Right cardiac atrium (tissue), 5 donors: ENCODE measurements around the gene NHERF2. TPM values are rescaled to one million over a fixed set of nuclear protein-coding genes. Genes with fewer than 3 reads are reported as not detected.
"Not testable (repeated sequence)": the region's sequence is repeated elsewhere in the genome, so short reads cannot be mapped to it uniquely, and the experiment has no call there.

Source experiments
- ATAC-seq, 2 donors: fragments of 200-7000 bp; cut with Tn5 transposase; one replicate each; pipeline versions ENCODE4 v1.8.0 to v1.9.1; 2020; ENCODE audit warnings: moderate library complexity in 2 of 2, mild to moderate bottlenecking in 1 of 2
- DNase-seq, 3 donors: peaks; one replicate each; pipeline ENCODE4 v3.0.0-alpha.2; 2020
- H3K27ac ChIP-seq: one replicate; pipeline ENCODE4 v1.5.1; 2013; ENCODE audit warnings: mild to moderate bottlenecking, low read length, control low read depth, moderate library complexity
- H3K27me3 ChIP-seq: one replicate; pipeline ENCODE4 v1.6.1; 2013; ENCODE audit not compliant: control insufficient read depth, insufficient read depth
- H3K4me1 ChIP-seq: one replicate; pipeline ENCODE4 v1.6.1; 2013; ENCODE audit warnings: low read length; ENCODE audit not compliant: control insufficient read depth, insufficient read depth
- H3K4me3 ChIP-seq: one replicate; pipeline ENCODE4 v1.5.1; 2013; ENCODE audit warnings: low read length, control low read depth
- H3K9me3 ChIP-seq: one replicate; pipeline ENCODE4 v1.6.1; 2013; ENCODE audit warnings: low read length; ENCODE audit not compliant: control insufficient read depth
- WGBS: extraction: QIAGEN DNeasy Blood & Tissue Kit; methylation state at CpG from one replicate; pipeline ENCODE4 v1.1.7; 2013; 5-methylcytosine and 5-hydroxymethylcytosine counted together
- intact Hi-C, 4 donors: fragments of 100-400 bp; cut with DNase I; formaldehyde crosslinking; loops; one replicate each; pipeline versions ENCODE4 v1.11.0 to v1.14.0; 2022 to 2023
- polyA plus RNA-seq: library from polyadenylated mRNA; stranded (reverse); fragments of 200-250 nt; gene quantifications from one replicate; pipeline ENCODE4 v1.2.3, GENCODE V29; 2013
- total RNA-seq, 4 donors: library from RNA; stranded (reverse); fragmentation: NEBNext Ultra II Directional; extraction: Animal tissue kit (Norgen Biotek cat#: 25700); gene quantifications; one replicate each; pipeline ENCODE4 v1.2.1, GENCODE V29; 2021
- donor health status: healthy with polysubstance abuse.
- donor health status: DM: no; HTN: yes; CAD: no.
- donor health status: DM: no; HTN: no; CAD: no.
- donor health status: DM: no; HTN: yes; CAD: no; lungs with severe emphysema.
- donor health status: DM: yes; HTN: yes; CAD: no.

Gene NHERF2
- total and polyA plus RNA-seq, 5 donors = 131 to 257 (median 177) TPM

GRCh38 chr16:2029350-2029749 lies 2.6 kb downstream of the NHERF2 start:
- peak in 1 of 3 donors; percentile 74 for DNase-seq
- intact Hi-C loops = loop anchor here in 1 of 4 donors (10.0 kb wide), 1 partner anchor 115 kb away; the partner anchor contains the start of gene RAB26

GRCh38 chr16:2030036-2030435 lies 3.3 kb downstream of the NHERF2 start:
- DNase-seq = no peak
- Histone ChIP-seq H3K9me3 (no peaks in the 10 kb centered on the region), H3K27me3 (no peaks in the 10 kb centered on the region), H3K4me3 (peak overlapping the region; percentile 94), H3K4me1 (peaks cover 2% of the 10 kb centered on the region), H3K27ac (peak overlapping the region; percentile 40)
- 74% methylated on average over 11 of the region's 11 CpGs for WGBS
- intact Hi-C loops = no loop called here
- no peak for ATAC-seq

More at GRCh38 chr16:2029350-2029749, 2.6 kb downstream of the NHERF2 start:
- H3K4me3 ChIP-seq = peak overlapping the region; percentile 94
- H3K9me3 ChIP-seq = no peaks in the 10 kb centered on the region
- ATAC-seq = no peak
- no peak overlapping the region for H3K27ac ChIP-seq
- WGBS = 64% methylated on average over 22 of the region's 22 CpGs
- peaks cover 2% of the 10 kb centered on the region for H3K4me1 ChIP-seq
- H3K27me3 ChIP-seq = no peaks in the 10 kb centered on the region

- intact Hi-C loops = no loop called here
- Histone ChIP-seq H3K27ac (peak overlapping the region; percentile 55), H3K9me3 (no peaks in the 10 kb centered on the region), H3K4me3 (no peak overlapping the region), H3K4me1 (peaks cover 2% of the 10 kb centered on the region), H3K27me3 (no peaks in the 10 kb centered on the region)
- DNase-seq (peak; percentile 81 to 87 (median 86)), ATAC-seq (peak; percentile 34 to 58)
- 61% methylated on average over 11 of the region's 11 CpGs for WGBS
Observed at GRCh38 chr16:2031081-2031577, 4.4 kb downstream of the NHERF2 start.

- 47% methylated on average over 15 of the region's 15 CpGs for WGBS
- Histone ChIP-seq H3K4me1 (peaks cover 2% of the 10 kb centered on the region), H3K4me3 (no peak overlapping the region), H3K27me3 (no peaks in the 10 kb centered on the region), H3K27ac (peak overlapping the region; percentile 85), H3K9me3 (no peaks in the 10 kb centered on the region)
- intact Hi-C loops = no loop called here
- peak in 2 of 3 donors; percentile 69 to 78 for DNase-seq
- peak; percentile 3 to 42 for ATAC-seq
Observed at GRCh38 chr16:2032285-2033056, 5.8 kb downstream of the NHERF2 start.

GRCh38 chr16:2033057-2033908 lies 6.6 kb downstream of the NHERF2 start:
- 20% methylated on average over 37 of the region's 37 CpGs for WGBS
- Histone ChIP-seq H3K4me3 (peak overlapping the region; percentile 51), H3K27me3 (no peaks in the 10 kb centered on the region), H3K27ac (peak overlapping the region; percentile 85), H3K9me3 (no peaks in the 10 kb centered on the region), H3K4me1 (peaks cover 2% of the 10 kb centered on the region)
- intact Hi-C loops = no loop called here
- peak; percentile 85 to 89 (median 88) for DNase-seq
- ATAC-seq = peak; percentile 53 to 68

GRCh38 chr16:2033909-2034695 lies 7.4 kb downstream of the NHERF2 start:
- H3K9me3 ChIP-seq, intact Hi-C loops, H3K27me3 ChIP-seq, ATAC-seq, H3K4me1 ChIP-seq: not testable (repeated sequence)
- Histone ChIP-seq H3K27ac (peak overlapping the region; percentile 85), H3K4me3 (peak overlapping the region; percentile 51)
- DNase-seq = peak in 1 of 3 donors; percentile 72
- WGBS = 35% methylated on average over 15 of the region's 32 CpGs

- WGBS = 53% methylated on average over 17 of the region's 17 CpGs
- DNase-seq (peak in 2 of 3 donors; percentile 74 to 76), ATAC-seq (no peak)
- peak overlapping the region; percentile 33 for H3K4me3 ChIP-seq
- peaks cover 5% of the 10 kb centered on the region for H3K4me1 ChIP-seq
- intact Hi-C loops = no loop called here
- H3K27me3 ChIP-seq = no peaks in the 10 kb centered on the region
- no peaks in the 10 kb centered on the region for H3K9me3 ChIP-seq
- H3K27ac ChIP-seq = peak overlapping the region; percentile 88
Observed at GRCh38 chr16:2034696-2035430, 8.2 kb downstream of the NHERF2 start.

GRCh38 chr16:2035431-2036199 lies 8.9 kb downstream of the NHERF2 start:
- Histone ChIP-seq H3K27me3 (no peaks in the 10 kb centered on the region), H3K9me3 (no peaks in the 10 kb centered on the region), H3K4me3 (peak overlapping the region; percentile 33), H3K27ac (peak overlapping the region; percentile 88), H3K4me1 (peaks cover 10% of the 10 kb centered on the region)
- ATAC-seq (peak in 1 of 2 donors; percentile 12), DNase-seq (peak; percentile 75 to 93 (median 90))
- intact Hi-C loops = no loop called here
- WGBS = 28% methylated on average over 34 of the region's 34 CpGs

GRCh38 chr16:2036200-2036966 lies 9.7 kb downstream of the NHERF2 start:
- peak overlapping the region; percentile 88 for H3K27ac ChIP-seq
- peak overlapping the region; percentile 33 for H3K4me3 ChIP-seq
- H3K4me1 ChIP-seq = peaks cover 10% of the 10 kb centered on the region
- no peak for ATAC-seq
- 70% methylated on average over 47 of the region's 47 CpGs for WGBS
- peak in 2 of 3 donors; percentile 71 to 74 for DNase-seq
- intact Hi-C loops = no loop called here
- no peaks in the 10 kb centered on the region for H3K27me3 ChIP-seq
- H3K9me3 ChIP-seq = no peaks in the 10 kb centered on the region
